Glutamatergic neuron (in vitro differentiated cells): Measurements from ENCODE around the gene MMP17. TPM values are rescaled to one million over a fixed set of nuclear protein-coding genes. Genes with fewer than 3 reads are reported as not detected.
"Not testable (repeated sequence)": the region's sequence is repeated elsewhere in the genome, so short reads cannot be mapped to it uniquely, and the experiment has no call there.

Source experiments
- DNase-seq: peaks from one replicate; pipeline ENCODE4 v3.0.0; 2022
- H3K27ac Mint-ChIP-seq: one replicate; pipeline ENCODE4 v1.8.0; 2020; ENCODE audit warnings: mild to moderate bottlenecking, mixed read lengths, inconsistent platforms; ENCODE audit not compliant: unreplicated experiment
- H3K27me3 Mint-ChIP-seq: one replicate; pipeline ENCODE4 v1.8.0; 2020; ENCODE audit warnings: mild to moderate bottlenecking, moderate library complexity, mixed read lengths, inconsistent platforms; ENCODE audit not compliant: unreplicated experiment
- H3K36me3 Mint-ChIP-seq: one replicate; pipeline ENCODE4 v1.8.0; 2020; ENCODE audit warnings: mild to moderate bottlenecking, mixed read lengths, inconsistent platforms; ENCODE audit not compliant: unreplicated experiment
- H3K4me1 Mint-ChIP-seq: one replicate; pipeline ENCODE4 v1.8.0; 2020; ENCODE audit warnings: mild to moderate bottlenecking, low read depth, mixed read lengths, inconsistent platforms; ENCODE audit not compliant: unreplicated experiment
- H3K4me3 Mint-ChIP-seq: one replicate; pipeline ENCODE4 v1.8.0; 2020; ENCODE audit warnings: mild to moderate bottlenecking, mixed read lengths, inconsistent platforms; ENCODE audit not compliant: unreplicated experiment
- H3K9me3 Mint-ChIP-seq: one replicate; pipeline ENCODE4 v1.8.0; 2020; ENCODE audit warnings: mild to moderate bottlenecking, moderate library complexity, mixed read lengths, inconsistent platforms; ENCODE audit not compliant: unreplicated experiment
- CTCF ChIP-seq: fragments of 200-600 bp; sonication (generic); IDR thresholded peaks from one replicate; pipeline ENCODE4 v1.5.0; 2021; ENCODE audit not compliant: partially characterized antibody, unreplicated experiment
- total RNA-seq: library from RNA; stranded (reverse); fragmentation: NEBNext Ultra II Directional; extraction: Animal tissue kit (Norgen Biotek cat#: 25700); gene quantifications from one replicate; pipeline ENCODE4 v1.2.1, GENCODE V29; 2021; ENCODE audit not compliant: unreplicated experiment

MMP17 gene
- total RNA-seq, 1 donor from 2014 or later, result 65.8 TPM

GRCh38 chr12:131873293-131873692 is 45.1 kb downstream of the MMP17 start:
- H3K4me1 Mint-ChIP-seq, result peaks cover 7% of the 10 kb centered on the region
- no peak for DNase-seq
- peaks cover 2% of the 10 kb centered on the region for H3K9me3 Mint-ChIP-seq
- no peak for TF ChIP-seq CTCF
- peaks cover 3% of the 10 kb centered on the region for H3K27me3 Mint-ChIP-seq
- peaks cover 8% of the 10 kb centered on the region for H3K36me3 Mint-ChIP-seq
- no peak overlapping the region for H3K4me3 Mint-ChIP-seq
- no peak overlapping the region for H3K27ac Mint-ChIP-seq

- H3K4me3 Mint-ChIP-seq, H3K27ac Mint-ChIP-seq, H3K27me3 Mint-ChIP-seq, H3K9me3 Mint-ChIP-seq, DNase-seq, H3K36me3 Mint-ChIP-seq, H3K4me1 Mint-ChIP-seq: not testable (repeated sequence)
Observed at GRCh38 chr12:131874972-131875371, 46.8 kb downstream of the MMP17 start.

- not testable (repeated sequence) for DNase-seq, H3K9me3 Mint-ChIP-seq, H3K27ac Mint-ChIP-seq, H3K36me3 Mint-ChIP-seq, H3K27me3 Mint-ChIP-seq, H3K4me3 Mint-ChIP-seq, H3K4me1 Mint-ChIP-seq
Observed at GRCh38 chr12:131877216-131877615, 49.0 kb downstream of the MMP17 start.

GRCh38 chr12:131878436-131878835 is 50.2 kb downstream of the MMP17 start:
- not testable (repeated sequence) for H3K27ac Mint-ChIP-seq, H3K27me3 Mint-ChIP-seq, H3K36me3 Mint-ChIP-seq, H3K4me1 Mint-ChIP-seq, H3K9me3 Mint-ChIP-seq, H3K4me3 Mint-ChIP-seq, DNase-seq

GRCh38 chr12:131882804-131883520 is 54.8 kb downstream of the MMP17 start:
- Mint-ChIP-seq H3K4me3 (no peak overlapping the region), H3K4me1 (peaks cover under 1% of the 10 kb centered on the region), H3K27me3 (peaks cover 1% of the 10 kb centered on the region), H3K36me3 (peaks cover 7% of the 10 kb centered on the region), H3K9me3 (peaks cover 7% of the 10 kb centered on the region), H3K27ac (no peak overlapping the region)
- no peak for DNase-seq
- TF ChIP-seq CTCF, result no peak

GRCh38 chr12:131883521-131883900 is 55.3 kb downstream of the MMP17 start:
- peaks cover 7% of the 10 kb centered on the region for H3K9me3 Mint-ChIP-seq
- no peak for DNase-seq
- no peak overlapping the region for H3K27ac Mint-ChIP-seq
- TF ChIP-seq CTCF, result no peak
- peaks cover 1% of the 10 kb centered on the region for H3K27me3 Mint-ChIP-seq
- no peak overlapping the region for H3K4me3 Mint-ChIP-seq
- H3K4me1 Mint-ChIP-seq, result no peaks in the 10 kb centered on the region
- peaks cover 7% of the 10 kb centered on the region for H3K36me3 Mint-ChIP-seq

GRCh38 chr12:131885076-131885475 is 56.9 kb downstream of the MMP17 start:
- not testable (repeated sequence) for H3K27ac Mint-ChIP-seq, H3K36me3 Mint-ChIP-seq, H3K27me3 Mint-ChIP-seq, DNase-seq, H3K9me3 Mint-ChIP-seq, H3K4me1 Mint-ChIP-seq, H3K4me3 Mint-ChIP-seq
